Measurements from ENCODE around the gene HACD1. TPM values are rescaled to one million over a fixed set of nuclear protein-coding genes. Genes with fewer than 3 reads are reported as not detected.

The HACD1 gene
- total and polyA plus RNA-seq, 10 of the 15 experiments (the other 5 are each of a cell fraction or from before 2014, with no cell fraction given) = 0.22 to 1.5 (median 0.78) TPM; not detected in 1

- peak; percentile 92 for TF ChIP-seq NFYB (IDR thresholded peaks at IDR 0.05; ENCODE audit: insufficient read depth, low read depth, low read length)
- peak in 1 of 2 experiments; percentile 41; a peak in 3 of 4 replicates for TF ChIP-seq IKZF2 (IDR thresholded peaks at IDR 0.05)
- peak; percentile 48 for TF ChIP-seq SP1 (IDR thresholded peaks at IDR 0.05; ENCODE audit: low read depth, low read length)
- peak; percentile 76 for TF ChIP-seq NR2F1 (conservative IDR thresholded peaks at IDR 0.05)
- TF ChIP-seq ATF7 (IDR thresholded peaks at IDR 0.05; ENCODE audit: low read depth) = peak; percentile 61; the same call in 1 of the 2 replicates
- peak in 1 of 2 experiments; percentile 47; a peak in 2 of 4 replicates for TF ChIP-seq EP300 (IDR thresholded peaks at IDR 0.05; ENCODE audit: borderline replicate concordance in 1 of 2, control insufficient read depth in 1 of 2, low read depth in 2 of 2, low read length in 2 of 2)
- peak; percentile 16 for TF ChIP-seq MEF2B (IDR thresholded peaks at IDR 0.05; ENCODE audit: partially characterized antibody, poor library complexity, severe bottlenecking)
- peak; percentile 51 for TF ChIP-seq PAX5 (IDR thresholded peaks at IDR 0.05; ENCODE audit: borderline replicate concordance, low read depth, low read length)
- TF ChIP-seq, protein P1, sequence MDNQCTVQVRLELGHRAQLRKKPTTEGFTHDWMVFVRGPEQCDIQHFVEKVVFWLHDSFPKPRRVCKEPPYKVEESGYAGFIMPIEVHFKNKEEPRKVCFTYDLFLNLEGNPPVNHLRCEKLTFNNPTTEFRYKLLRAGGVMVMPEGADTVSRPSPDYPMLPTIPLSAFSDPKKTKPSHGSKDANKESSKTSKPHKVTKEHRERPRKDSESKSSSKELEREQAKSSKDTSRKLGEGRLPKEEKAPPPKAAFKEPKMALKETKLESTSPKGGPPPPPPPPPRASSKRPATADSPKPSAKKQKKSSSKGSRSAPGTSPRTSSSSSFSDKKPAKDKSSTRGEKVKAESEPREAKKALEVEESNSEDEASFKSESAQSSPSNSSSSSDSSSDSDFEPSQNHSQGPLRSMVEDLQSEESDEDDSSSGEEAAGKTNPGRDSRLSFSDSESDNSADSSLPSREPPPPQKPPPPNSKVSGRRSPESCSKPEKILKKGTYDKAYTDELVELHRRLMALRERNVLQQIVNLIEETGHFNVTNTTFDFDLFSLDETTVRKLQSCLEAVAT (IDR thresholded peaks at IDR 0.05) = peak; percentile 69
- TF ChIP-seq CREM (IDR thresholded peaks at IDR 0.05; ENCODE audit: low read depth) = peak; percentile 39; the same call in 1 of the 2 replicates
- TF ChIP-seq, protein P2, sequence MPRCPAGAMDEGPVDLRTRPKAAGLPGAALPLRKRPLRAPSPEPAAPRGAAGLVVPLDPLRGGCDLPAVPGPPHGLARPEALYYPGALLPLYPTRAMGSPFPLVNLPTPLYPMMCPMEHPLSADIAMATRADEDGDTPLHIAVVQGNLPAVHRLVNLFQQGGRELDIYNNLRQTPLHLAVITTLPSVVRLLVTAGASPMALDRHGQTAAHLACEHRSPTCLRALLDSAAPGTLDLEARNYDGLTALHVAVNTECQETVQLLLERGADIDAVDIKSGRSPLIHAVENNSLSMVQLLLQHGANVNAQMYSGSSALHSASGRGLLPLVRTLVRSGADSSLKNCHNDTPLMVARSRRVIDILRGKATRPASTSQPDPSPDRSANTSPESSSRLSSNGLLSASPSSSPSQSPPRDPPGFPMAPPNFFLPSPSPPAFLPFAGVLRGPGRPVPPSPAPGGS (IDR thresholded peaks at IDR 0.05; ENCODE audit: borderline replicate concordance, insufficient read depth, low read depth, low read length, poor library complexity, severe bottlenecking) = no peak
- TF ChIP-seq EGR1 (IDR thresholded peaks at IDR 0.05; ENCODE audit: borderline replicate concordance in 1 of 2, low read depth in 2 of 2, low read length in 2 of 2) = no peak
- peak; percentile 66; the same call in 1 of the 2 replicates for TF ChIP-seq BCL11A (IDR thresholded peaks at IDR 0.05; ENCODE audit: low read depth, low read length)
- TF ChIP-seq CBFB (IDR thresholded peaks at IDR 0.05; ENCODE audit: low read depth) = 0 out of 2 replicates have a peak, but pooled peaks have one; percentile 18
Measured at GRCh38 chr10:17648243-17649035, 31.3 kb upstream of the HACD1 start (continued).

Data from GM12878 (cell line).